ENCODE data around the gene SKI. TPM values are rescaled to one million over a fixed set of nuclear protein-coding genes. Genes with fewer than 3 reads are reported as not detected.
A peak's percentile ranks its signal among the peaks of the same experiment; 100 is the strongest.

Gene SKI
- total RNA-seq, 1 experiment from 2014 or later = 5.6 TPM

DNA sequence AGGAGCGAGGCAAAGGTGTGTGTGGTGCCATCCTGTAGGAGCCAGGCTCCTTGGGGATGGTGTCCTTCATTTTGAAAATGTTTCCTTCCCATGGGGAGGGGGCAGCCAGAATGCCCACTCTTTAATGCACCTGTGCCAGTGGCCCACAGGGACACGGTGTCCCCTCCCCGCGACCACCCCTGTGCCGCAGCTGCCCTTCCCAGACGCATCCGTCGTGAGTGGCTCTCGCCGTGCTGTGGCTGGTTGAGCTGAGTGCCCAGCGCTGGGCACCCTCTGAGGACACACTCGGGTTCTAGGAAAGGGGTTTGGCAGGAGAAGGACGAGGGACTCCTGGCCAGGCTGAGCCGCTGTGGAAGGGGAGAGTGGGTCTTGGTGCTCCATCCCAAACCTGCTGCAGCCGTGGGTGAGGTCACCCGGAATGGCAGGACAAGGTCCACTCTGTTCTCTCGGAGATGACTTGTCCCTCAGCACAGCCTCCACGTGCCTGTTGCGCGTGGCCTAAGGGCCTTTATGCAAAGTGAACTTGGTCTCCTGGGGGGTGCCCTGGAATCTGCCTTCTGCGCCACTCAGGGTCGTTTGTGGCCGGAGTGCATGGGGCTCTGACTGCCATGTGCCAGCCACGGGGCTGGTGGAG, 74.3 kb downstream of the SKI start:
- DNase-seq (ENCODE audit: extremely low read depth, low read depth) = no peak

DNA sequence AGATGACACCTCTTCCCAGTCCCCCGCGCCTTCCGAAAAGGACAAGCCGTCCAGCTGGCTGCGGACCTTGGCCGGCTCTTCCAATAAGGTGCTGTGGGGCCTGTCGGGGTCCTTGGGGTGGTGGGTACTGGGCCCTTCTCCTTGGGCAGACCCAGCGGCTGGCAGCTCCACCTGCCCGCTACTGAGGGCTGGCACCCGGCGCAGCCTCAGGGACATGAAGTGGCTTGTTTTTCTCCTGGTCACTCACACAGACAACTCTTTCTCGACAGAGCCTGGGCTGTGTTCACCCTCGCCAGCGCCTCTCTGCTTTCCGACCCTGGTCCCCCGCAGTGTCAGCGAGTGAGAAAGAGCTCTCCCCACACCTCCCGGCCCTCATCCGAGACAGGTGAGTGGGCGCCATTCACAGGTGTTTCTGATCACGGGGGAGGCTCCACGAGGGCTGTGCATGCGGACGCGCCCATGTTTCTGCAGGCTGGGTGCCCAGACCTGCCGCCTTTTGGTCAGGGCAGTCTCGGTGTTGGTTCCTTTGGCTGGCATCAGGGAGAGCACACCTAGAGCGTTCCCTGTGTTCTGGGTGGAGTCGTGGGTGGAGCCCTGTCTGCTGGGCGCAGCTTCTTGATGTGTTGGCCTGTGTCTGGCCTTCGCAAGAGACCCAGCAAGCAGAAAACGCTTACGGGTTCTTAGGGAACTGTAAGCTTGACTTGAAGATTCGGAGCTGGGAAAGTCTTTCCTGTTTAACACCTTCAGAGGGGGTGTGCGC, 75.1 kb downstream of the SKI start:
- DNase-seq (ENCODE audit: extremely low read depth, low read depth) = no peak

DNA sequence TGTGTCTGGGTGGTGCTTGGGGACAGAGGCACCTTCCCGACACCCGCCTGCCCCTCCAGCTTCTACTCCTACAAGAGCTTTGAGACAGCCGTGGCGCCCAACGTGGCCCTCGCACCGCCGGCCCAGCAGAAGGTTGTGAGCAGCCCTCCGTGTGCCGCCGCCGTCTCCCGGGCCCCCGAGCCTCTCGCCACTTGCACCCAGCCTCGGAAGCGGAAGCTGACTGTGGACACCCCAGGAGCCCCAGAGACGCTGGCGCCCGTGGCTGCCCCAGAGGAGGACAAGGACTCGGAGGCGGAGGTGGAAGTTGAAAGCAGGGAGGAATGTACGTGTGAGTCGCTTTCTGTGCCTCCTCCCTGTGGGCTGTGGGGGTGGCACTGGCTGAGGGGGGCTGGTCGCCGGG, 75.7 kb downstream of the SKI start:
- no peak for DNase-seq (ENCODE audit: extremely low read depth, low read depth)

DNA sequence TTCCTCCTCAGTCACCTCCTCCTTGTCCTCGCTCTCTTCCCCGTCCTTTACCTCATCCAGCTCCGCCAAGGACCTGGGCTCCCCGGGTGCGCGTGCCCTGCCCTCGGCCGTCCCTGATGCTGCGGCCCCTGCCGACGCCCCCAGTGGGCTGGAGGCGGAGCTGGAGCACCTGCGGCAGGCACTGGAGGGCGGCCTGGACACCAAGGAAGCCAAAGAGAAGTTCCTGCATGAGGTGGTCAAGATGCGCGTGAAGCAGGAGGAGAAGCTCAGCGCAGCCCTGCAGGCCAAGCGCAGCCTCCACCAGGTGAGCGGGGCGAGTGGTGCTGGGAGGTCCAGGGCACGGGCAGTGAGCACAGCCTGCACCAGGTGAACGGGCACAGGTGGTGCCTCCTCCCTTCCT, 76.2 kb downstream of the SKI start:
- no peak for DNase-seq (ENCODE audit: extremely low read depth, low read depth)

GRCh38 chr1:2304921-2305681, 77.0 kb downstream of the SKI start:
- no peak for DNase-seq (ENCODE audit: extremely low read depth, low read depth)

DNA sequence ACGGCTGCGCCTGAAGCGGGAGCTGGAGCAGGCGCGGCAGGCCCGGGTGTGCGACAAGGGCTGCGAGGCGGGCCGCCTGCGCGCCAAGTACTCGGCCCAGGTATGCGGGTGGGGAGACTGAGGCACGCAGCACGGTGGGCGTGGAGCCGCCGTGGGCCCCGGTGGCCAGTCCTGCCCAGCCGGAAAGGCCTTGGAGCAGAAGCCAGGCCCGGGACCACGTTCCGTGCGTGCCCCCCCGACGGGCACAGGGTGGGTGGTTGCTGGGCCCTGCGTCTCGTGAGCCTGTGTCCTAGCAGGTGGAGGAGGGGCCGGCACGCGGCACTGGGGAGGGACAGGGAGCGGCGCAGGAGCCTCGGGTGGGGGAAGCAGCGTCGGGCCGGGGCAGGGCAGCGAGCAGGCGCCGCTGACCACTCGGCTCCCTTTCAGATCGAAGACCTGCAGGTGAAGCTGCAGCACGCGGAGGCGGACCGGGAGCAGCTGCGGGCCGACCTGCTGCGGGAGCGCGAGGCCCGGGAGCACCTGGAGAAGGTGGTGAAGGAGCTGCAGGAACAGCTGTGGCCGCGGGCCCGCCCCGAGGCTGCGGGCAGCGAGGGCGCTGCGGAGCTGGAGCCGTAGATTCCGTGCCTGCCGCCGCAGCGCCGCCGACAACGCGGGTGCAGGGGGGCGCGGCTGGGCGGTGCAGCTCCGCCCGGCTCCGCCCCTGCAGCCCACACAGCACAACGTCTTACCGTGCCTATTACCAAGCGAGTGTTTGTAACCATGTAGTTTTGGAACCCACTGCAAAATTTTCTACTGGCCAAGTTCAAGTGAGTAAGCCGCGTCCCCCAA, 78.2 kb downstream of the SKI start:
- DNase-seq (ENCODE audit: extremely low read depth, low read depth) = no peak

GRCh38 chr1:2307064-2307605, 79.0 kb downstream of the SKI start:
- DNase-seq (ENCODE audit: extremely low read depth, low read depth) = no peak

GRCh38 chr1:2307972-2308371, 79.9 kb downstream of the SKI start:
- no peak for DNase-seq (ENCODE audit: extremely low read depth, low read depth)

GRCh38 chr1:2308844-2309243, 80.7 kb downstream of the SKI start:
- no peak for DNase-seq (ENCODE audit: extremely low read depth, low read depth)

GRCh38 chr1:2310332-2311183, 82.4 kb downstream of the SKI start:
- no peak for DNase-seq (ENCODE audit: extremely low read depth, low read depth)

GRCh38 chr1:2311184-2312032, 83.3 kb downstream of the SKI start:
- DNase-seq (ENCODE audit: extremely low read depth, low read depth) = peak; percentile 31

- no peak for DNase-seq (ENCODE audit: extremely low read depth, low read depth)
Observed at GRCh38 chr1:2312160-2312514, 84.0 kb downstream of the SKI start.

DNA sequence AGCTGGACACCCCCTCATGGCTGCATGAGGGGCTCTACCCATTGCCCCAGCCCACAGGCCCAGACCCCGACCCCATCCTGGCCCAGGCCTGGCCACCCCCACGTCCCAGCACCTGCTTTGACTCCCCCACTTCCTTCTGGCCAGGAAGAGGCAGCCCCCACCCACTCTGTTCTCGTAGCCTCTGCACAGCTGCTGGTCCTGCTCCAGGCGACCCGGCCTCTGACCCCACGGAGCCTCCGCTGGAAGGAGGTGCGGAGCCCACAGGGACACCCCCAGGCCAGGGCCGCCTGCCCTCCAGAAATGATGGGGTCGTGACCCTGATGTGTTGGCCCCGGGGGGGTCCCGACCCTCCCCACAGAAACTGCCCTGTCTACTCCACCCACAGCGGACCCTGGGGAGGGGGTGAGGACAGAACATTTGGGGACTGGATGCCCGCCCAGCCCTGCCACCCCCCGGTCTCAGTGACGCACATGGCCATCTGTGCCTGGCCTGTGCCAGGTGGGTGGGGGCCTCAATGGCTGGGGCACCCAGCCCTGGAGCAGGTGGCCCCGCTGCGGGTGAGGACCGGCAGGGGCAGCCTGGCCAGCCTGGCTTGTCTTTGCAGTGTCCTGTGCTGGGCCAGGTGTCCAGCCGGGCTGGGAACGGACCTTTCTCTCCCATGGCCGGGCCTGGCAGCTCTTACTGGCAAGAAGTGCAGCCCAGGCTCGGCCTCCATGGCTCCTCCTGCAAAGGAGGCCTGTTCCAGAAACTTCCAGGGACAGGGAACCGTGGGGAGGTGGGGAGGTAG, 84.6 kb downstream of the SKI start:
- no peak for DNase-seq (ENCODE audit: extremely low read depth, low read depth)

DNA sequence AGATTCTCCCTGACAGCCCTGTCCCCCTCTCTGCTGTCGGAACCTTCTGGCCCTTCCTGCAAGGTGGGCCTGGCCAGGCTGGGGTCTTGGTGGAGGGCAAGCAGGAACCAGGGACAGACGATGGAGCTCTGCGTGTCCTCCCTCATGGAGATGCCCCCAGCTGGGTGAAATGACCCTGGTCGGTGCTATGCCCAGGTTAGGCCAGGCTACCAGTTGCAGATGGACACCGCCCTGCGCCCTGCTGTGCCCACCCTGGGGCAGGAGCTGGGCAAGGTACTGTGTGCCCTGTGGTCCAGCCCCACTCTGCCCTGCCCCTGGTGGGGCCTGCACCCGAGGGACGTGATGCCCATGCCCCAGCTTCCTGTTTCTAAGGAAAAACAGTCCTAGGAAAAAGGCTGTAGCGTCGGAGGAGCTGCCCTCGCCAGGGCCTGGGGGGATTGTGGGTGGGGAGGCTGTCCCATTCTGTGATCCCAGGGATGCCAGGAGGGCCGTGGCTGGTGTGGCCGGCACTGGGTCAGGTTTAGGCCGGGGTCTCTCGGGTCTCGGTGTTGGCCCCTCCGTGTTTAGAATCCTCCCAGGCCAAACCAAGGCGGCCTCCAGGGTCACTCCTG, 85.6 kb downstream of the SKI start:
- DNase-seq (ENCODE audit: extremely low read depth, low read depth) = no peak

- peak; percentile 27 for DNase-seq (ENCODE audit: extremely low read depth, low read depth)
Observed at GRCh38 chr1:2314273-2314802, 86.2 kb downstream of the SKI start.

DNA sequence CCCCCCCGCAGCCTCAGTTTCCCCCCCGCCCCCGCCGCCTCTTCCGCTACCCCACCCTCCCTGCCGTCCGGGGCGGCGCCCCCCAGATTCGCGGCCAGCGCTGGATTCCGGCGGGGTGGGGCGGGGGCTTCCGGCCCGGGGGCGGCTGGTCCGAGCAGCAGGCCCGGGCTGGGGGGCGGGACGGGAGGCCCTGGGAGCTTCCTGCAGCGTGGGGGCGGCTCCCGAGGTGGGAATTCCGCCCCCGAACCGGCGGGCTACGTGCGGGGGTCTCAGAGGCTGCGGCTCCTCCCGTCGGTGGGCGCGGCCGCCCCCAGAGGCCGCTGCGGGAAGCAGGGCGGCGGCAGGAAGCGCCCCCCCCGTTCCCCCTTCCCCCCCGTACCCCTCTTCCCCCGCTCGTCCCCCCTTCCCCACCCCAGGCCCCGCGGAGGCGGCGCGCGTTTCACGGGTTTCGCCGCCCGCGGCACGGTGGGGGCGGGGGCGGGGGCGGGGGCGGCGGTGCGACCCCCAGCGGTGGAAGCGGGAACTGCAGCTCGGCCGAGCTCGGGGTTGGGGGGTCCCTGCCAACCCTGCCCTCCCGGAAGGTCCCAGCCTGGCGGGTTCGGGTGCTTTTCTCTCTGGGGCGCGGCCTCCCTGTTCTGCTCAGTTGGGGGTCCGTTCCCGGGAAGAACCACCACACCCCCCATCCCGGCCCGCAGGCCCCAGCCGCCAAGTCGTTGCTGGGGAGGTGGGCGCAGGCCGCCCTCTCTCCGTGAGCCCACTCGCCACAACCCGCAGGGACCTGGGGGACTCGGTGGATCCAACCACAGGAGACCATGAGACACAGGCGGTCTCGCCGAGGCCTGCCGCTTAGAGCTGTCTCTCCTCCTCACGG, 86.9 kb downstream of the SKI start:
- no peak for DNase-seq (ENCODE audit: extremely low read depth, low read depth)
